Measurements from ENCODE around the gene NFIX. TPM values are rescaled to one million over a fixed set of nuclear protein-coding genes. Genes with fewer than 3 reads are reported as not detected.

Gene NFIX
- total RNA-seq, 3 donors from 2014 or later (not counting 1 experiment from before 2014, with no cell fraction given) = 0.61 to 2.1 (median 1.3) TPM

DNA sequence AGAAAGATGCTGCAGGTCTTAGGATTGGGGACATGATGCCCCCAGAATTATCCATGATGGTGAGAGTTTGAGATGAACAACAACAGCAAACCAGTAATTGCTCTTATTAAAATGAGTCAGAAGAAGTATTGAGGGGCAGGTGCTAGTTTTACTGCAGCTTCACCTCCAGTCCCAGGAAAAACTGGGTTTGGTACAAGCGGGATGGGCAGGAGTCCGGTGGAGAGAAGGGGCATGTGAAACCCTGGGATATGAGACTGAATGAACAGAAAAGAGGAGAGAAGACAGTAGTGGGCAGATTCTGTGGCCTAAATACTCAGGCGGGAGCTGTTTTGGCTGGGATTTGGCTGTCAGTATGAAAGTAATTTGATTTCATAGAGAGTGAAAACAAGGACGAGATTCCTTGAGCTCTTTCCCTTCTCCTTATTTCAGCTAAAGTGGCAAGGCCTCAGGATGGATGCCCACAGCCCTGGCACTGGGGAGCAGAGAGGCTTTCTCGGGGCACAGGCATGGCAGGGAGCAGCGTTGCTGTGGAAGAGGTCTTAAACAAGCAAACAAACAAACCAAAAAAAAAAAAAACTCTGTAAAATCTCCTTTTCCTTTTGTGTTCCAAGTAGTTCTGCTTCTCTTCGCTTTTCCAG, 30.7 kb downstream of the NFIX start:
- ATAC-seq (no peak), DNase-seq (no peak)
- H3K27ac ChIP-seq (ENCODE audit: low read length) = no peak overlapping the region
- H3K9me3 Mint-ChIP-seq = no peaks in the 10 kb centered on the region
- H3K27me3 Mint-ChIP-seq (ENCODE audit: low read depth in 2 of 2) = peaks cover 46 to 57% of the 10 kb centered on the region in 2 donors
- H3K4me1 Mint-ChIP-seq = peaks cover 12 to 21% of the 10 kb centered on the region in 2 donors
- no peaks in the 10 kb centered on the region for H3K9me3 ChIP-seq (ENCODE audit: control insufficient read depth, insufficient read depth, low read length)
- intact Hi-C loops (cut with micrococcal nuclease) = no loop called here
- peaks cover 23% of the 10 kb centered on the region for H3K4me1 ChIP-seq (ENCODE audit: control insufficient read depth, insufficient read depth, low read length)
- peak overlapping the region; percentile 28 for H3K4me3 Mint-ChIP-seq
- peaks cover 23% of the 10 kb centered on the region for H3K27me3 ChIP-seq (ENCODE audit: control insufficient read depth, insufficient read depth, low read length)
- H3K27ac Mint-ChIP-seq = no peak overlapping the region
- no peaks in the 10 kb centered on the region for H3K36me3 Mint-ChIP-seq
- no peak overlapping the region for H3K4me3 ChIP-seq (ENCODE audit: low read length)
- H3K36me3 ChIP-seq (ENCODE audit: control insufficient read depth, insufficient read depth, low read length) = no peaks in the 10 kb centered on the region
- 80% methylated on average over 7 of the region's 7 CpGs for WGBS (ENCODE audit: insufficient coverage)
- TF ChIP-seq, protein P1, sequence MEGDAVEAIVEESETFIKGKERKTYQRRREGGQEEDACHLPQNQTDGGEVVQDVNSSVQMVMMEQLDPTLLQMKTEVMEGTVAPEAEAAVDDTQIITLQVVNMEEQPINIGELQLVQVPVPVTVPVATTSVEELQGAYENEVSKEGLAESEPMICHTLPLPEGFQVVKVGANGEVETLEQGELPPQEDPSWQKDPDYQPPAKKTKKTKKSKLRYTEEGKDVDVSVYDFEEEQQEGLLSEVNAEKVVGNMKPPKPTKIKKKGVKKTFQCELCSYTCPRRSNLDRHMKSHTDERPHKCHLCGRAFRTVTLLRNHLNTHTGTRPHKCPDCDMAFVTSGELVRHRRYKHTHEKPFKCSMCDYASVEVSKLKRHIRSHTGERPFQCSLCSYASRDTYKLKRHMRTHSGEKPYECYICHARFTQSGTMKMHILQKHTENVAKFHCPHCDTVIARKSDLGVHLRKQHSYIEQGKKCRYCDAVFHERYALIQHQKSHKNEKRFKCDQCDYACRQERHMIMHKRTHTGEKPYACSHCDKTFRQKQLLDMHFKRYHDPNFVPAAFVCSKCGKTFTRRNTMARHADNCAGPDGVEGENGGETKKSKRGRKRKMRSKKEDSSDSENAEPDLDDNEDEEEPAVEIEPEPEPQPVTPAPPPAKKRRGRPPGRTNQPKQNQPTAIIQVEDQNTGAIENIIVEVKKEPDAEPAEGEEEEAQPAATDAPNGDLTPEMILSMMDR (IDR thresholded peaks at IDR 0.05) = no peak

DNA sequence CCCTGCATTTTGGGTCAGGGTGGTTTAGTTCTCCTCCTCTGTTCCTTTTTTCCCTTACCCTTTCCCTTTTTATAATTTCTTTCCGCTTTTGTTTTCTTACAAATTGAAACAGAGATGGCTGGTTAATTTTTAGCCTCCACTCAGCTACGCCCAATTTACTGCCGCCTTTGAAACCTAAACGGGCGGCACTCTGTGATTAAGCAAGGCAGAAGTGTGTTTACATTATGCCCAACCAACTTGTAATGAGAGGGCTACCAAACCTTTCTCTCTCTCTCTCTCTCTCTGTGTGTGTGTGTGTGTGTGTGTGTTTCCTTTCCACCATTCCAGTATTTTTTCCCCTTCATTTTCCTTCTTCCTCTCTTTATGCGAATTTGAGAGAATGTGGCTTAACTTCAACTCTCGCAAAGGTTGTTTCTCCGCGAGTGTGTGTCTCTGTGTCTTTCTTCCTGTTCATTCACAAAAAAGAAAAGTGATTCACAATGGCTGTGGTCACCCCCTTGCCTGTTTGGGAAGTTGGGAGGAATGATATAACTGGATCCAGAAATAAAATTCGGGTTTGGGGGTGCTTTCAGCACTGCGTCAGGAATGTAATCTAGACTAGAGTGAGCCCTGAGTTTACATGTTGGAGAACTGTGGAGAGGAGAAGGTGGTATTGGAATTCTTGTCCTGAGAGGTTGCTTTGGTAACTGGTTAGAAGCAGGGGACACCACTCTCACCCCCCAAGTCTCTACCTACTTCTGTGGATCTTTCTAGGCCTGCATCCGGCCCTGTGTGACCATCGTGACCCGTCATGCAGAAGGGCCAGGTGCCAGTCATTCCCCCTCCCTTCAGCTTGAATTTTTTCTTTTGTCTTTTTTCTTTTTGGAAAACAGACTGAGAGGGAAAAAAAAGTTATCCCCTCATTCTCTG, 31.4 kb downstream of the NFIX start:
- H3K36me3 Mint-ChIP-seq = no peaks in the 10 kb centered on the region
- H3K4me1 Mint-ChIP-seq = peaks cover 12 to 21% of the 10 kb centered on the region in 2 donors
- intact Hi-C loops (cut with micrococcal nuclease) = no loop called here
- Histone ChIP-seq H3K27ac (ENCODE audit: low read length) (no peak overlapping the region), H3K9me3 (ENCODE audit: control insufficient read depth, insufficient read depth, low read length) (no peaks in the 10 kb centered on the region), H3K4me3 (ENCODE audit: low read length) (no peak overlapping the region), H3K36me3 (ENCODE audit: control insufficient read depth, insufficient read depth, low read length) (no peaks in the 10 kb centered on the region), H3K27me3 (ENCODE audit: control insufficient read depth, insufficient read depth, low read length) (peaks cover 23% of the 10 kb centered on the region), H3K4me1 (ENCODE audit: control insufficient read depth, insufficient read depth, low read length) (peaks cover 23% of the 10 kb centered on the region)
- TF ChIP-seq, protein P1 (IDR thresholded peaks at IDR 0.05) = no peak
- WGBS (ENCODE audit: insufficient coverage) = 92% methylated on average over 14 of the region's 14 CpGs
- DNase-seq (no peak), ATAC-seq (no peak)
- no peaks in the 10 kb centered on the region for H3K9me3 Mint-ChIP-seq
- H3K27me3 Mint-ChIP-seq (ENCODE audit: low read depth in 2 of 2) = peaks cover 44 to 53% of the 10 kb centered on the region in 2 donors
- no peak overlapping the region for H3K4me3 Mint-ChIP-seq
- no peak overlapping the region for H3K27ac Mint-ChIP-seq

DNA sequence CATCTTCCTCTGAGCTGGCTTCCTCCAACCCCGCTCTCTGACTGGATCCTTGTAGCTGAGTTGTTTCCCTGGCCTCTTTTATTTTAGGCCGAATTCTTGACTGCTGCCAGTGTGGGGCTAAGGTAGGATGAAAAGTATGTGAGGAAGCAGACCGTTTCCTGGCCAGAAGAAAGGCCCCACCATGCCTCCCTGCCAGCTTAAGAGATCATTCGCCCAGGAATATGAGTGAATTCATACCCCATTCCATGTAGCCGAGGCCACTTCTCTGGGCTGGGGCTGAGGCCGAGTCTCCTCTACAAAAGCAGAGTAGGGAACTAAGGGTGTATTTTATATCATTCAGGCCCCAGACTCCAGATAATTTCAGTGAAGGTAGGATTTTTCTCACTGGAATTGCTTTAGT, 32.3 kb downstream of the NFIX start:
- no peaks in the 10 kb centered on the region for H3K36me3 Mint-ChIP-seq
- Histone ChIP-seq H3K27me3 (ENCODE audit: control insufficient read depth, insufficient read depth, low read length) (peaks cover 23% of the 10 kb centered on the region), H3K4me3 (ENCODE audit: low read length) (no peak overlapping the region), H3K27ac (ENCODE audit: low read length) (no peak overlapping the region), H3K36me3 (ENCODE audit: control insufficient read depth, insufficient read depth, low read length) (no peaks in the 10 kb centered on the region), H3K4me1 (ENCODE audit: control insufficient read depth, insufficient read depth, low read length) (peaks cover 23% of the 10 kb centered on the region), H3K9me3 (ENCODE audit: control insufficient read depth, insufficient read depth, low read length) (no peaks in the 10 kb centered on the region)
- H3K27me3 Mint-ChIP-seq (ENCODE audit: low read depth in 2 of 2) = peaks cover 38 to 45% of the 10 kb centered on the region in 2 donors
- TF ChIP-seq, protein P1 (IDR thresholded peaks at IDR 0.05) = no peak
- no peaks in the 10 kb centered on the region for H3K9me3 Mint-ChIP-seq
- DNase-seq (no peak), ATAC-seq (no peak)
- intact Hi-C loops (cut with micrococcal nuclease) = no loop called here
- peaks cover 12 to 21% of the 10 kb centered on the region in 2 donors for H3K4me1 Mint-ChIP-seq
- H3K4me3 Mint-ChIP-seq = no peak overlapping the region
- no peak overlapping the region for H3K27ac Mint-ChIP-seq
- WGBS (ENCODE audit: insufficient coverage) = 92% methylated on average over 6 of the region's 6 CpGs

Data from natural killer cell (primary cell).